NT2/D1 (cell line): Measurements from ENCODE around the gene SDK2.

Experiments
- SUZ12 ChIP-seq: IDR thresholded peaks from 2 replicates; pipeline ENCODE4 v1.6.1; 2011; ENCODE audit not compliant: insufficient read length, insufficient read depth; ENCODE audit errors: extremely low read depth
- YY1 ChIP-seq: IDR thresholded peaks from 2 replicates; pipeline ENCODE4 v1.6.1; 2011; ENCODE audit not compliant: insufficient read length, insufficient read depth
- ZNF274 ChIP-seq: IDR thresholded peaks from 2 replicates; pipeline ENCODE4 v1.6.1; 2011; ENCODE audit warnings: mild to moderate bottlenecking, low read depth, low read length

GRCh38 chr17:73541111-73541510 is 103.1 kb downstream of the SDK2 start:
- TF ChIP-seq ZNF274 (no peak), SUZ12 (no peak), YY1 (no peak)
